HCT116 (cell line): ENCODE data around the gene HARBI1. TPM values are rescaled to one million over a fixed set of nuclear protein-coding genes. Genes with fewer than 3 reads are reported as not detected.
A peak's percentile ranks its signal among the peaks of the same experiment; 100 is the strongest.

Source experiments
- ATAC-seq: fragments of 200-7000 bp; cut with Tn5 transposase; 2 replicates; pipeline ENCODE4 v1.9.1; 2020; ENCODE audit warnings: mild to moderate bottlenecking, moderate library complexity
- BruUV-seq: library from RNA; stranded (reverse); fragments of 400-500 nt; replicated peaks from 2 replicates; lab custom pipeline; 2021; lab: Mats Ljungman, UMichigan
- CTCF ChIA-PET: fragments of 300-600 bp; sonication (Branson Sonifier 250); formaldehyde crosslinking; loops from one replicate; lab custom pipeline; 2021; ENCODE audit warnings: antibody characterized with exemption; lab: Charles Lee
- POLR2A ChIA-PET: fragments of 300-600, 350-600 bp; sonication (Branson Sonifier 250); formaldehyde crosslinking; loops from one replicate; lab custom pipeline; 2021; ENCODE audit warnings: antibody characterized with exemption; lab: Charles Lee
- RAD21 ChIA-PET, 2 experiments: fragments of 300-600 bp; sonication (Branson Sonifier 250); formaldehyde crosslinking; loops; one replicate each; lab custom pipeline; 2023; ENCODE audit warnings: low total read pairs in 2 of 2; ENCODE audit not compliant: uncharacterized antibody in 2 of 2, unreplicated experiment in 2 of 2, low non-redundant PET in 1 of 2; lab: Charles Lee
- DNase-seq: peaks from one replicate; pipeline ENCODE4 v3.0.0-alpha.2; 2010; ENCODE audit warnings: low read depth, low spot score
- H2AFZ ChIP-seq: fragments of 200-600 bp; shearing (Covaris generic), sonication (generic); 2 replicates; pipeline ENCODE4 v1.6.1; 2017; ENCODE audit warnings: low read depth, mixed run types, mixed read lengths, antibody characterized with exemption, low read length; ENCODE audit not compliant: poor library complexity, severe bottlenecking
- H3K27ac ChIP-seq: 2 replicates; pipeline ENCODE4 v1.5.1; 2012; ENCODE audit warnings: low read depth, low read length
- H3K27me3 ChIP-seq: fragments of 200-600 bp; sonication (generic); 2 replicates; pipeline ENCODE4 v1.6.1; 2016; ENCODE audit warnings: mixed run types, low read length, mixed read lengths; ENCODE audit not compliant: insufficient read depth
- H3K36me3 ChIP-seq, 2 experiments: fragments of 200-500 bp in 1 of 2; fragments of 200-600 bp in 1 of 2; sonication (Bioruptor generic) in 1 of 2; sonication (generic) in 1 of 2; 2 replicates each; pipeline versions ENCODE4 v1.5.1 to v1.6.1; 2014 to 2016; ENCODE audit warnings: low read length in 2 of 2, inconsistent platforms in 1 of 2, mixed read lengths in 1 of 2, mixed run types in 1 of 2; ENCODE audit not compliant: insufficient read depth in 2 of 2, control insufficient read depth in 1 of 2
- H3K4me1 ChIP-seq, 2 experiments: fragments of 200-600 bp in 1 of 2; sonication (generic) in 1 of 2; 2 replicates each; pipeline versions ENCODE4 v1.5.1 to v1.6.1; 2012 to 2017; ENCODE audit warnings: low read length in 2 of 2, inconsistent platforms in 1 of 2, mild to moderate bottlenecking in 1 of 2, mixed read lengths in 1 of 2, mixed run types in 1 of 2, moderate library complexity in 1 of 2; ENCODE audit not compliant: insufficient read depth in 2 of 2, control insufficient read depth in 1 of 2
- H3K4me2 ChIP-seq: fragments of 200-600 bp; sonication (generic); 2 replicates; pipeline ENCODE4 v1.6.1; 2017; ENCODE audit warnings: mixed run types, low read length, mixed read lengths
- H3K4me3 ChIP-seq, 2 experiments: fragments of 200-600 bp in 1 of 2; sonication (generic) in 1 of 2; replicated peaks in 1 of 2; 2 replicates each; pipeline ENCODE4 v1.5.1; 2011 to 2016; ENCODE audit warnings: low read length in 2 of 2, control low read depth in 1 of 2, low read depth in 1 of 2, mild to moderate bottlenecking in 1 of 2, mixed read lengths in 1 of 2, mixed run types in 1 of 2
- H3K79me2 ChIP-seq: fragments of 200-600 bp; sonication (generic); 2 replicates; pipeline ENCODE4 v1.6.1; 2017; ENCODE audit warnings: mild to moderate bottlenecking, mixed run types, low read length, moderate library complexity, mixed read lengths; ENCODE audit not compliant: insufficient read depth
- H3K9ac ChIP-seq: fragments of 200-600 bp; sonication (generic); 2 replicates; pipeline ENCODE4 v1.6.1; 2016; ENCODE audit warnings: low read length, mixed read lengths
- H3K9me2 ChIP-seq: fragments of 200-600 bp; sonication (generic), shearing (Covaris generic); 2 replicates; pipeline ENCODE4 v1.6.1; 2017; ENCODE audit warnings: mixed run types, mild to moderate bottlenecking, moderate library complexity; ENCODE audit not compliant: insufficient read depth
- H3K9me3 ChIP-seq, 2 experiments: fragments of 200-500 bp in 1 of 2; fragments of 200-600 bp in 1 of 2; sonication (Bioruptor generic) in 1 of 2; sonication (generic) in 1 of 2; 2 replicates each; pipeline ENCODE4 v1.6.1; 2014 to 2017; ENCODE audit warnings: low read length in 2 of 2, mixed read lengths in 2 of 2, inconsistent platforms in 1 of 2, low read depth in 1 of 2, mild to moderate bottlenecking in 1 of 2, mixed run types in 1 of 2, moderate library complexity in 1 of 2; ENCODE audit not compliant: control insufficient read depth in 1 of 2, insufficient read depth in 1 of 2
- H4K20me1 ChIP-seq: fragments of 200-600 bp; sonication (generic), shearing (Covaris generic); 2 replicates; pipeline ENCODE4 v1.6.1; 2017; ENCODE audit warnings: mixed run types, mild to moderate bottlenecking, moderate library complexity; ENCODE audit not compliant: insufficient read depth
- CBX3 ChIP-seq: IDR thresholded peaks from 2 replicates; pipeline ENCODE4 v1.6.1; 2012; ENCODE audit warnings: low read depth
- CEBPB ChIP-seq: IDR thresholded peaks from 2 replicates; pipeline ENCODE4 v1.6.1; 2012; ENCODE audit warnings: low read depth
- EZH2 ChIP-seq: fragments of 200-600 bp; sonication (generic); IDR thresholded peaks from 2 replicates; pipeline ENCODE4 v1.6.1; 2017; ENCODE audit warnings: antibody characterized with exemption, mixed run types
- FOSL1 ChIP-seq: IDR thresholded peaks from 2 replicates; pipeline ENCODE4 v1.6.1; 2012; ENCODE audit warnings: low read depth
- MAX ChIP-seq: IDR thresholded peaks from 2 replicates; pipeline ENCODE4 v1.6.1; 2012
- TCF7L2 ChIP-seq: IDR thresholded peaks from 2 replicates; pipeline ENCODE4 v1.7.0; 2011; ENCODE audit warnings: borderline replicate concordance, inconsistent platforms; ENCODE audit not compliant: insufficient read depth, insufficient read length; ENCODE audit errors: extremely low read depth
- ZFX ChIP-seq: fragments of 450-650 bp; IDR thresholded peaks from 2 replicates; pipeline ENCODE4 v1.6.1; 2017
- ZNF274 ChIP-seq: fragments of 200-500 bp; sonication (Bioruptor generic); IDR thresholded peaks from 2 replicates; pipeline ENCODE4 v1.6.1; 2014; ENCODE audit warnings: mild to moderate bottlenecking, low read depth, low read length, inconsistent platforms
- intact Hi-C: fragments of 100-400 bp; cut with micrococcal nuclease; formaldehyde crosslinking; loops from 2 replicates; pipeline ENCODE4 v1.10.0; 2022
- total RNA-seq: library from RNA; stranded (reverse); gene quantifications from one replicate; pipeline ENCODE4 v1.2.1, GENCODE V29; 2021; ENCODE audit not compliant: unreplicated experiment
- TF ChIP-seq, protein P1 (sequence below), 3 experiments: fragments of 200-600 bp in 1 of 3; sonication (generic) in 1 of 3; IDR thresholded peaks in 2 of 3; conservative IDR thresholded peaks in 1 of 3; 2 replicates each; pipeline ENCODE4 v1.5.1; 2012 to 2017; ENCODE audit warnings: low read depth in 2 of 3, low read length in 2 of 3, antibody characterized with exemption in 1 of 3, borderline replicate concordance in 1 of 3, control low read depth in 1 of 3, mild to moderate bottlenecking in 1 of 3, mixed read lengths in 1 of 3, mixed run types in 1 of 3, moderate library complexity in 1 of 3; ENCODE audit not compliant: insufficient read depth in 1 of 3

HARBI1 gene
- total RNA-seq, 1 experiment from 2014 or later, result 1.9 TPM

- Histone ChIP-seq H3K4me3 (no peak overlapping the region), H3K79me2 (peaks cover 75% of the 10 kb centered on the region), H4K20me1 (peaks cover 3% of the 10 kb centered on the region; the same call in 1 of the 2 replicates), H2AFZ (no peak overlapping the region), H3K4me2 (peak overlapping the region; percentile 65), H3K9ac (peak overlapping the region; percentile 34), H3K9me3 (no peaks in the 10 kb centered on the region), H3K27me3 (no peaks in the 10 kb centered on the region), H3K9me2 (peaks cover 2% of the 10 kb centered on the region; the same call in 1 of the 2 replicates), H3K36me3 (no peaks in the 10 kb centered on the region), H3K27ac (peak overlapping the region; percentile 29), H3K4me1 (peaks cover 61 to 78% of the 10 kb centered on the region in 2 experiments)
- RAD21 ChIA-PET, result no interaction called here
- peak; percentile 72 for ATAC-seq
- BruUV-seq, result no TSS peak
- no peak for TF ChIP-seq TCF7L2
- peak; percentile 69; the same call in 1 of the 2 replicates for TF ChIP-seq MAX
- TF ChIP-seq FOSL1, result peak; percentile 46; the same call in 1 of the 2 replicates
- TF ChIP-seq, protein P1, sequence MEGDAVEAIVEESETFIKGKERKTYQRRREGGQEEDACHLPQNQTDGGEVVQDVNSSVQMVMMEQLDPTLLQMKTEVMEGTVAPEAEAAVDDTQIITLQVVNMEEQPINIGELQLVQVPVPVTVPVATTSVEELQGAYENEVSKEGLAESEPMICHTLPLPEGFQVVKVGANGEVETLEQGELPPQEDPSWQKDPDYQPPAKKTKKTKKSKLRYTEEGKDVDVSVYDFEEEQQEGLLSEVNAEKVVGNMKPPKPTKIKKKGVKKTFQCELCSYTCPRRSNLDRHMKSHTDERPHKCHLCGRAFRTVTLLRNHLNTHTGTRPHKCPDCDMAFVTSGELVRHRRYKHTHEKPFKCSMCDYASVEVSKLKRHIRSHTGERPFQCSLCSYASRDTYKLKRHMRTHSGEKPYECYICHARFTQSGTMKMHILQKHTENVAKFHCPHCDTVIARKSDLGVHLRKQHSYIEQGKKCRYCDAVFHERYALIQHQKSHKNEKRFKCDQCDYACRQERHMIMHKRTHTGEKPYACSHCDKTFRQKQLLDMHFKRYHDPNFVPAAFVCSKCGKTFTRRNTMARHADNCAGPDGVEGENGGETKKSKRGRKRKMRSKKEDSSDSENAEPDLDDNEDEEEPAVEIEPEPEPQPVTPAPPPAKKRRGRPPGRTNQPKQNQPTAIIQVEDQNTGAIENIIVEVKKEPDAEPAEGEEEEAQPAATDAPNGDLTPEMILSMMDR (IDR thresholded peaks at IDR 0.05 in 2 of 3, conservative IDR thresholded peaks at IDR 0.05 in 1 of 3; ENCODE audit: borderline replicate concordance in 1 of 3, insufficient read depth in 1 of 3, low read depth in 2 of 3, low read length in 2 of 3), result no peak
- no peak for TF ChIP-seq ZNF274
- no peak for TF ChIP-seq CEBPB
- no peak for TF ChIP-seq ZFX
- no peak for TF ChIP-seq EZH2
- TF ChIP-seq CBX3, result peak; percentile 39; the same call in 1 of the 2 replicates
- CTCF ChIA-PET, result interaction anchor here (0.9 to 1.4 kb wide), 3 partner anchors 9 to 28 kb away, joined by 3 to 4 read pairs (median 3); no protein-coding TSS in a partner anchor
- intact Hi-C loops, result no loop called here
- peak; percentile 29 for DNase-seq
- POLR2A ChIA-PET, result no interaction called here
Measured at GRCh38 chr11:46557684-46558151, 59.3 kb downstream of the HARBI1 start.
